RWPE1 (cell line): ENCODE measurements around the gene GABPB2.

ENCODE experiments used
- CTCF ChIA-PET: fragments of 350-600 bp; sonication (Branson Sonifier 250); formaldehyde crosslinking; extraction: SDS; loops from one replicate; lab custom pipeline; 2021; lab: Yijun Ruan, JAX
- POLR2A ChIA-PET: fragments of 400-600 bp; formaldehyde crosslinking; extraction: SDS; loops from one replicate; lab custom pipeline; 2020; ENCODE audit warnings: antibody characterized with exemption; ENCODE audit not compliant: low non-redundant PET; lab: Yijun Ruan, JAX
- DNase-seq: peaks from one replicate; pipeline ENCODE4 v3.0.0; 2012; ENCODE audit warnings: low spot score
- H3K27ac ChIP-seq: fragments of 450-650 bp; 2 replicates; pipeline ENCODE4 v1.5.1; 2017
- CTCF ChIP-seq: fragments of 450-650 bp; conservative IDR thresholded peaks from 2 replicates; pipeline ENCODE4 v1.5.1; 2017; ENCODE audit warnings: low read depth, mild to moderate bottlenecking

Gene GABPB2

GRCh38 chr1:151037032-151037431 lies 33.5 kb upstream of the GABPB2 start:
- POLR2A ChIA-PET: no interaction called here
- TF ChIP-seq CTCF: no peak
- no peak overlapping the region for H3K27ac ChIP-seq
- CTCF ChIA-PET: interaction anchor here (1.0 to 1.2 kb wide), 3 partner anchors 9 to 12 kb away, joined by 3 to 8 read pairs (median 4); partner anchors contain the start of gene C1orf56
- no peak for DNase-seq

DNA sequence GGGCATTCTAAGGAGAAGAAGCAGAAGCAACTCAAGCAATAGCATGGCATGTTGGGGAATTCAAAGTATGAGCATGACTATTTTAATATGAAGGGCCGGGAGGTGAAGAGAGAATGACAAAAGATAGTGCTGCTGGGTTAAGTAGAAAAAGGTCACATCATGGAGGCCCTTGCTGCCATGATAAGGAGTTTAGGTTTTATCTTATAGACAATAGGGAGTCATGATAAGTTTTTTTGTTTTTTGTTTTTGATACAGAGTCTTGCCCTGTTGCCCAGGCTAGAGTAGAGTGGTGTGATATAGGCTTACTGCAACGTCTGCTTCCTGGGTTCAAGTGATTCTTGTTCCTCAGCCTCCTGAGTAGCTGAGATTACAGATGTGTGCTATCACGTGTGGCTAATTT lies 31.0 kb upstream of the GABPB2 start:
- no peak overlapping the region for H3K27ac ChIP-seq
- ChIA-PET CTCF (interaction anchor here (0.6 to 0.8 kb wide), 3 partner anchors 9 to 79 kb away, joined by 3 to 8 read pairs (median 4); no protein-coding TSS in a partner anchor), POLR2A (no interaction called here)
- DNase-seq: no peak
- no peak for TF ChIP-seq CTCF

DNA sequence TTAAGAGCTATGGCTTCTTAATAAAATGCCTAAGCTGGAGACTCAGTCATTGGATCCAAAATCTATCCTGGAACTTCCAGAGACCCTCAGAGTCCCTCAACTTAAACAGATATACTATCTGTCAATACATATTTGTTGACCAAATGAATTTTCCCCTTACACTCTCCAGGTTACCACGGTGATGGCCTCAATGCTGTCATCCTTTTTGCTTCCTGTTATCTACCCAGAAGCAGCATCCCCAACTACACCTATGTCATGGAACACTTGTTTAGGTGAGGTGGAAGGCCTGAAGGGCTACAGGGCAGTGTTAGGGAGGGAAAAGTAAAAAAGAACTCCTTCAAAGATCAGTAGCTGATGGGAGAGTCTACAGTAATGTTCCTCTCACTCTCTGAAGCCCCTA lies 27.4 kb upstream of the GABPB2 start:
- ChIA-PET POLR2A (interaction anchor here (0.6 kb wide), 1 partner anchor 28 kb away, joined by 3 read pairs; no protein-coding TSS in a partner anchor), CTCF (interaction anchor here (1.0 kb wide), 1 partner anchor 12 kb away, joined by 3 read pairs; no protein-coding TSS in a partner anchor)
- H3K27ac ChIP-seq: no peak overlapping the region
- no peak for DNase-seq
- no peak for TF ChIP-seq CTCF

DNA sequence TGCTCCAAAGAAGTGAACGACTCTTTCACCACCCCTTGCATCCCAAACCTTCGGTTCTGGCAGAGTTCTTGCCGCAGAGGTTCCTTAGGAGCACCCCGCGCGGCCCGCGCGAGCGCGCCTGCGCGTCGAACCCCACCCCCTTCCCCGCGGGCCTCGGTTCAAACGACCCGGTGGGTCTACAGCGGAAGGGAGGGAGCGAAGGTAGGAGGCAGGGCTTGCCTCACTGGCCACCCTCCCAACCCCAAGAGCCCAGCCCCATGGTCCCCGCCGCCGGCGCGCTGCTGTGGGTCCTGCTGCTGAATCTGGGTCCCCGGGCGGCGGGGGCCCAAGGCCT lies 23.0 kb upstream of the GABPB2 start, which contains the start of gene C1orf56:
TSS of gene C1orf56 (plus strand) at position 161 of the 334 bp plus-strand sequence. CDS start at position 258, 97 bp downstream.
- H3K27ac ChIP-seq: peak within 1 kb of the TSS; percentile 87
- DNase-seq: peak; percentile 58
- POLR2A ChIA-PET: interaction anchor here (1.5 kb wide), 1 partner anchor 11 kb away, joined by 7 read pairs; no protein-coding TSS in a partner anchor
- CTCF ChIA-PET: interaction anchor here (0.6 to 2.5 kb wide), 4 partner anchors 10 to 51 kb away, joined by 3 to 9 read pairs (median 6); partner anchors contain the start of genes CDC42SE1, GABPB2 and MLLT11
- TF ChIP-seq CTCF: no peak

GRCh38 chr1:151047925-151048644 lies 22.5 kb upstream of the GABPB2 start:
- peak; percentile 48 for DNase-seq
- ChIA-PET CTCF (interaction anchor here (0.5 to 2.5 kb wide), 7 partner anchors 8 to 52 kb away, joined by 3 to 9 read pairs (median 4); partner anchors contain the start of genes CDC42SE1, GABPB2 and MLLT11), POLR2A (interaction anchor here (1.5 kb wide), 1 partner anchor 10 kb away, joined by 7 read pairs; no protein-coding TSS in a partner anchor)
- H3K27ac ChIP-seq: peak overlapping the region; percentile 87
- no peak; the same call in 1 of the 2 replicates for TF ChIP-seq CTCF

DNA sequence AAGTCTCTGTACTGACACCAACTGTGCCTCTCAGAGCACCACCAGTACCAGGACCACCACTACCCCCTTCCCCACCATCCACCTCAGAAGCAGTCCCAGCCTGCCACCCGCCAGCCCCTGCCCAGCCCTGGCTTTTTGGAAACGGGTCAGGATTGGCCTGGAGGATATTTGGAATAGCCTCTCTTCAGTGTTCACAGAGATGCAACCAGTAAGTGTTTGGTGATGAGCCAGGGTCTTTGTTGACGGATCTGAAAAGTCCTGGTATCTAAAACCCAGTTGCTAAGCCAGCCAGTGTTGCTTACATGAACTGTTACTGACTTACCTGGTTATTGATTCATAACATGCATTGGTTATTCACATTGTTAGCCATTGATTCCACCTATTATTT lies 21.9 kb upstream of the GABPB2 start:
- no peak for TF ChIP-seq CTCF
- H3K27ac ChIP-seq: peak overlapping the region; percentile 87
- ChIA-PET CTCF (interaction anchor here (1.0 to 2.5 kb wide), 3 partner anchors 11 to 53 kb away, joined by 3 to 9 read pairs (median 8); partner anchors contain the start of genes CDC42SE1, GABPB2 and MLLT11), POLR2A (interaction anchor here (0.7 to 1.5 kb wide), 2 partner anchors 10 to 108 kb away, joined by 5 to 7 read pairs; partner anchors contain the start of gene TNFAIP8L2)
- no peak for DNase-seq
